ENCODE results near the gene BST2. TPM values are rescaled to one million over a fixed set of nuclear protein-coding genes. Genes with fewer than 3 reads are reported as not detected.

The BST2 gene
- polyA plus RNA-seq, 1 experiment = 6.4 TPM

DNA sequence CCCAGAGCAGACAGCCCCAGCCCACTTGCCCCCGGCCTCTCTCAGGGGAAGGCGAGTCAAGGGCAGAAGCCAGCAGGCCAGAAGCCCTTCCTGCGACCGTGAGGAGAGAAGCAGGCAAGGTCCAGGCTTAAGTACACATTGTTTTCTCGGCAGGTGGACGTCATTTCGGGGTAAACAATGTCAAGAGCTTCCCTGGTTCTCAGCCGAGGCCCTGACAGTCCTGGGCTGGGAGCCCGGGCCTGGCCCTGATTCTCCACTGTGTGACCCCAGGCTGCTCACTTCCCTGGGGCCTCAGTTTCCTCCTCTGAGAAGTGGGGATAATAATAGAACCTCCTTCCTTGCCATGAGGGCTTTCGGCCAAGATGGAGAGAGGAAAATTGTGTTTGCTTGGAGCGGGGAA, 47.7 kb downstream of the BST2 start:
- TF ChIP-seq, protein P1, sequence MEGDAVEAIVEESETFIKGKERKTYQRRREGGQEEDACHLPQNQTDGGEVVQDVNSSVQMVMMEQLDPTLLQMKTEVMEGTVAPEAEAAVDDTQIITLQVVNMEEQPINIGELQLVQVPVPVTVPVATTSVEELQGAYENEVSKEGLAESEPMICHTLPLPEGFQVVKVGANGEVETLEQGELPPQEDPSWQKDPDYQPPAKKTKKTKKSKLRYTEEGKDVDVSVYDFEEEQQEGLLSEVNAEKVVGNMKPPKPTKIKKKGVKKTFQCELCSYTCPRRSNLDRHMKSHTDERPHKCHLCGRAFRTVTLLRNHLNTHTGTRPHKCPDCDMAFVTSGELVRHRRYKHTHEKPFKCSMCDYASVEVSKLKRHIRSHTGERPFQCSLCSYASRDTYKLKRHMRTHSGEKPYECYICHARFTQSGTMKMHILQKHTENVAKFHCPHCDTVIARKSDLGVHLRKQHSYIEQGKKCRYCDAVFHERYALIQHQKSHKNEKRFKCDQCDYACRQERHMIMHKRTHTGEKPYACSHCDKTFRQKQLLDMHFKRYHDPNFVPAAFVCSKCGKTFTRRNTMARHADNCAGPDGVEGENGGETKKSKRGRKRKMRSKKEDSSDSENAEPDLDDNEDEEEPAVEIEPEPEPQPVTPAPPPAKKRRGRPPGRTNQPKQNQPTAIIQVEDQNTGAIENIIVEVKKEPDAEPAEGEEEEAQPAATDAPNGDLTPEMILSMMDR (IDR thresholded peaks at IDR 0.05; ENCODE audit: insufficient read depth, low read depth, low read length) = no peak
- H3K27me3 ChIP-seq (ENCODE audit: control insufficient read depth, insufficient read depth, low read length) = no peaks in the 10 kb centered on the region
- ChIA-PET POLR2A (no interaction called here), CTCF (interaction anchor here (0.6 to 1.6 kb wide), 4 partner anchors 9 to 28 kb away, joined by 3 to 5 read pairs (median 4); no protein-coding TSS in a partner anchor)
- no peaks in the 10 kb centered on the region for H3K36me3 ChIP-seq (ENCODE audit: control insufficient read depth, insufficient read depth, low read length)
- DNase-seq (ENCODE audit: low read depth) = no peak
- no peak overlapping the region for H3K4me3 ChIP-seq (ENCODE audit: low read depth, low read length)

DNA sequence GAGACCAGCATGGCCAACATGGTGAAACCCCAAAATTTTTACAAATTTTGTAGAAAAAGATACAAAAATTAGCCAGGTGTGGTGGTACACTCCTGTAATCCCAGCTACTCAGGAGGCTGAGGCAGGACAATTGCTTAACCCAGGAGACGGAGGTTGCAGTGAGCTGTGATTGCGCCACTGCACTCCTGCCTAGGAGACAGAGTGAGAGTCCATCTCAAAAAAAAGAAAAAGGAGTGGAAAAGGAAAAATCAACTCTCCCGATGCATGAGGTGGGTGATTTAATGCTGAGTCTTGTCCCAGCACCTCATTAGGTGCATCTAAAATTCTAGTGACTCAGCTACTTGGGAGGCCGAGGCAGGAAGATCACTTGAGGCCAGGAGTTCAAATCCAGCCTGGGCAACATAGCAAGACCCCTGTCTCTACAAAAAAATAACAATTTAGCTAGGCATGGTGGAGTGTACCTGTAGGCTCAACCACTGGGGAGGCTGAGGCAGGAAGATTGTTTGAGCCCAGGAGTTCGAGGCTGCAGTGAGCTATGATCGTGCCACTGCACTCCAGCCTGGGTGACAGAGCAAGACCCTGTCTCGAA, 48.3 kb downstream of the BST2 start:
- CTCF ChIA-PET = interaction anchor here (0.9 kb wide), 2 partner anchors 10 to 28 kb away, joined by 3 to 4 read pairs; no protein-coding TSS in a partner anchor
- H3K27me3 ChIP-seq (ENCODE audit: control insufficient read depth, insufficient read depth, low read length) = no peaks in the 10 kb centered on the region
- H3K4me3 ChIP-seq (ENCODE audit: low read depth, low read length) = no peak overlapping the region
- H3K36me3 ChIP-seq (ENCODE audit: control insufficient read depth, insufficient read depth, low read length) = no peaks in the 10 kb centered on the region
- TF ChIP-seq, protein P1 (IDR thresholded peaks at IDR 0.05; ENCODE audit: insufficient read depth, low read depth, low read length) = no peak
- no peak for DNase-seq (ENCODE audit: low read depth)
- POLR2A ChIA-PET = no interaction called here

DNA sequence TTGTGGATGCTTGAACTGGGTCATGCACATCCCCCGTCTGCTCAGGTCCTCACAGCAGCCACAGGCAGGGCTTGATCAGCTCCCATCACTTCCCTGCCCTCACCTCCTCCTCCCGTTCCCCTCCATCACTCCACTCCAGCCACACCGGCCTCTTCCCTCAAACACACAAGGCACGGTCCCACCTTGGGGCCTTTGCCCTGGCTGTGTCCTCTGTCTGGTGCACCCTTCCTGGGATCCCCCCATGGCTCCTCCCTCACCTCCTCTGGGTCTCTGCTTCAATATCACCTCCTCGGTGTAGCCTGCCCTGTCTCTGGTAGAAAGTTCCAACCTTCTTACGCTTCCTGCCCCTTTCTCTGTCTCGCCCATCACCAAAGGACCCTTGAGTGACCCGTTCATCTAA, 52.0 kb downstream of the BST2 start:
- ChIA-PET CTCF (interaction anchor here (1.5 kb wide), 1 partner anchor 33 kb away, joined by 5 read pairs; no protein-coding TSS in a partner anchor), POLR2A (no interaction called here)
- Histone ChIP-seq H3K36me3 (ENCODE audit: control insufficient read depth, insufficient read depth, low read length) (no peaks in the 10 kb centered on the region), H3K27me3 (ENCODE audit: control insufficient read depth, insufficient read depth, low read length) (no peaks in the 10 kb centered on the region), H3K4me3 (ENCODE audit: low read depth, low read length) (no peak overlapping the region)
- no peak for DNase-seq (ENCODE audit: low read depth)
- TF ChIP-seq, protein P1 (IDR thresholded peaks at IDR 0.05; ENCODE audit: insufficient read depth, low read depth, low read length) = no peak

Other genes with a start within 250 kb of the BST2 start
- 27.9 and 29.7 TPM in 2 replicates for gene USE1, start 190.3 kb downstream of the BST2 start, polyA plus RNA-seq (2011; rRNA removed)
- gene OCEL1, start 179.4 kb downstream of the BST2 start, polyA plus RNA-seq (2011; rRNA removed) = 8.1 and 10.0 TPM in 2 replicates
- 26.1 and 28.0 TPM in 2 replicates for gene NR2F6, start 159.7 kb downstream of the BST2 start, polyA plus RNA-seq (2011; rRNA removed)
- gene USHBP1, start 140.9 kb downstream of the BST2 start, polyA plus RNA-seq (2011; rRNA removed) = not detected in 2 replicates
- gene BABAM1, start 138.2 kb downstream of the BST2 start, polyA plus RNA-seq (2011; rRNA removed) = 90.1 and 122 TPM in 2 replicates
- 0.18 and 0.38 TPM in 2 replicates for gene ANKLE1, start 123.7 kb downstream of the BST2 start, polyA plus RNA-seq (2011; rRNA removed)
- gene ABHD8, start 102.2 kb downstream of the BST2 start, polyA plus RNA-seq (2011; rRNA removed) = 7.1 and 11.0 TPM in 2 replicates
- gene MRPL34, start 99.8 kb downstream of the BST2 start, polyA plus RNA-seq (2011; rRNA removed) = 19.9 and 26.3 TPM in 2 replicates
- 52.7 and 55.6 TPM in 2 replicates for gene DDA1, start 96.1 kb downstream of the BST2 start, polyA plus RNA-seq (2011; rRNA removed)
- 1.3 and 1.9 TPM in 2 replicates for gene ANO8, start 70.8 kb downstream of the BST2 start, polyA plus RNA-seq (2011; rRNA removed)
- gene GTPBP3, start 68.1 kb downstream of the BST2 start, polyA plus RNA-seq (2011; rRNA removed) = 4.9 and 6.3 TPM in 2 replicates
- not detected in 2 replicates for gene PLVAP, start 28.3 kb downstream of the BST2 start, polyA plus RNA-seq (2011; rRNA removed)
- not detected in 2 replicates for gene CCDC194, start 11.4 kb downstream of the BST2 start, polyA plus RNA-seq (2011; rRNA removed)
- 29.4 and 47.3 TPM in 2 replicates for gene MVB12A, start 14.4 kb upstream of the BST2 start, polyA plus RNA-seq (2011; rRNA removed)
- gene TMEM221, start 43.0 kb upstream of the BST2 start, polyA plus RNA-seq (2011; rRNA removed) = 0.09 and 0.11 TPM in 2 replicates
- not detected in 2 replicates for gene NXNL1, start 55.3 kb upstream of the BST2 start, polyA plus RNA-seq (2011; rRNA removed)
- gene SLC27A1, start 64.9 kb upstream of the BST2 start, polyA plus RNA-seq (2011; rRNA removed) = 12.0 and 18.8 TPM in 2 replicates
- 73.4 and 89.2 TPM in 2 replicates for gene PGLS, start 106.0 kb upstream of the BST2 start, polyA plus RNA-seq (2011; rRNA removed)
- gene COLGALT1, start 150.0 kb upstream of the BST2 start, polyA plus RNA-seq (2011; rRNA removed) = 124 and 158 TPM in 2 replicates

Measured in BJ (cell line).